Adrenal gland (tissue), 12 donors: Measurements from ENCODE around the gene HSF4. TPM values are rescaled to one million over a fixed set of nuclear protein-coding genes. Genes with fewer than 3 reads are reported as not detected.

Experiments
- DNase-seq, 7 donors: peaks; one replicate each; pipeline ENCODE4 v3.0.0-alpha.2; 2019 to 2020
- H3K27ac ChIP-seq, 5 donors: fragments of 200-600 bp; sonication (generic) in 4 of 5; 1 replicate in 3 of 5; 2 replicates in 2 of 5; pipeline versions ENCODE4 v1.5.1 to v1.8.0; 2016 to 2020; ENCODE audit warnings: mild to moderate bottlenecking in 1 of 5
- H3K27me3 ChIP-seq: fragments of 200-600 bp; 2 replicates; pipeline ENCODE4 v1.8.0; 2021
- H3K36me3 ChIP-seq, 2 donors: fragments of 200-600 bp; replicated peaks in 1 of 2; 1 replicate in 1 of 2; 2 replicates in 1 of 2; pipeline versions ENCODE4 v1.5.1 to v1.8.0; 2018 to 2022
- H3K4me1 ChIP-seq, 2 donors: fragments of 200-600 bp; replicated peaks in 1 of 2; 1 replicate in 1 of 2; 2 replicates in 1 of 2; pipeline versions ENCODE4 v1.5.1 to v1.8.0; 2018 to 2021
- H3K4me3 ChIP-seq, 4 donors: fragments of 200-600 bp; sonication (generic) in 3 of 4; one replicate each; pipeline ENCODE4 v1.5.1; 2016 to 2018
- H3K9me3 ChIP-seq, 3 donors: fragments of 200-600 bp; sonication (generic) in 1 of 3; replicated peaks in 1 of 3; 1 replicate in 2 of 3; 2 replicates in 1 of 3; pipeline versions ENCODE4 v1.5.1 to v1.8.0; 2016 to 2021
- CTCF ChIP-seq, 6 experiments: fragments of 450-650 bp in 4 of 6; fragments of 200-600 bp in 2 of 6; sonication (generic) in 1 of 6; IDR thresholded peaks; 1 replicate in 5 of 6; 2 replicates in 1 of 6; pipeline versions ENCODE4 v1.5.1 to v1.8.0; 2016 to 2021; ENCODE audit warnings: antibody characterized with exemption in 6 of 6, mild to moderate bottlenecking in 2 of 6, moderate library complexity in 1 of 6
- POLR2A ChIP-seq, 2 donors: fragments of 450-650 bp; IDR thresholded peaks; one replicate each; pipeline ENCODE4 v1.6.1; 2017; ENCODE audit warnings: antibody characterized with exemption in 2 of 2, mild to moderate bottlenecking in 2 of 2, moderate library complexity in 1 of 2
- WGBS, 4 donors: extraction: QIAGEN DNeasy Blood & Tissue Kit in 2 of 4; methylation state at CpG; one replicate each; pipeline versions ENCODE4 v1.1.5 to v1.1.7; 2013 to 2017; 5-methylcytosine and 5-hydroxymethylcytosine counted together
- intact Hi-C, 2 donors: fragments of 100-400 bp; cut with DNase I; formaldehyde crosslinking; loops; one replicate each; pipeline versions ENCODE4 v1.14.1 to v1.15.0; 2022 to 2023
- polyA plus RNA-seq, 3 donors: library from polyadenylated mRNA; stranded (reverse); fragments of 200-250 nt in 2 of 3; fragments of 350-450 nt in 1 of 3; fragmentation: Illumina TruSeq in 1 of 3; extraction: RNeasy Lipid Tissue Mini Kit (QIAGEN cat#74804) in 1 of 3; gene quantifications; one replicate each; pipeline ENCODE4 v1.2.3, GENCODE V29; 2013 to 2014
- total RNA-seq, 9 donors: library from RNA; depleted of rRNA in 4 of 9; stranded (reverse); fragments of >200 nt in 4 of 9; fragments of 120-200 nt in 1 of 9; fragmentation: NEBNext Ultra II Directional in 1 of 9; extraction: Animal tissue kit (Norgen Biotek cat#: 25700) in 1 of 9; gene quantifications; one replicate each; pipeline versions ENCODE4 v1.1.0 to v1.2.4, GENCODE V29; 2013 to 2023
- donor health status: healthy with polysubstance abuse.
- donor health status: Bipolar disorder and iron deficiency.
- donor health status: DM: yes; HTN: yes; CAD: no.
- donor health status: DM: no; HTN: no; CAD: no.
- donor health status: DM: no; HTN: no; CAD: no.
- donor health status: DM: yes; HTN: yes; CAD: no.

The HSF4 gene
- total and polyA plus RNA-seq, 12 donors: 5.9 to 700 (median 49.4) TPM

DNA sequence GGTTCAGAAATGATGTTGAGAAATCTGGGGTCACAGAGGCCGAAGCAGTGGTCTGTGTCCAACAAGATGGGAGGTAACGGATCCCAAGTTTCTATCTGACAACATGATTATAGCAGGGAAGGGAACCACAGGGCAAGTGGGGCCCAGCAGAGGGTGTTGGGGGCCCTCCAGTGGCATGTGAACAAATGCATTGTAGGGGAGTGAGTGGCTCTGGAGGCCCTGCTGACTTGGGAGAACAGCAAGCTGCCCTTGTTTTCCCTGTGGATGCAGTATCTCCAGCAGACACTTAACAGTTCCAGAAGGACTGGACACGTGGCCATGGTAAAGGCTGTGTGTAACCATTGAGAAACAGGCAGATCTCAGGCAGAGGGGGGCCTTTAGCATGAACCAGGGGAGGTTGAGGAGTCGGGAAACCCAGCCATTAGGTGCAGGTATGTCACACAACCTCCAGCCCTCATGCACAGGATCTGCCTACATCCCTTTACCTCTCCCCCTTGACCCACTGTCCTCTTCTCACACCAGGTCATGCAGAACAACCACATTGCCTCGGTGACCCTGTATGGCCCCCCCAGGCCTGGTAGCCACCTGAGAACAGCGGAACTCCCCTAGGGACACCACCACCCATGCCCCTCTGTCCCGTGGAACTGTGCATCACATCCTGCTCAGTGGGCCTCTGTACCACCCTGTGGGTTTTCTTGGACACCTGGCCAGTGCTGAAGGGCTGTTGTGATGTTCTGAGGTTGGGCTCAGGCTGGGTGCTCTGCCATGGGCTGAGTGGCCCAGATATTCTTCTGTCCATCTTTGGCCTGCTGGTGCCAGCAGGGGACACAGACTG lies 17.8 kb upstream of the HSF4 start:
- WGBS, 4 donors: 86 to 91% (median 88%) methylated on average over 5 to 7 of the region's 7 CpGs
- H3K4me1 ChIP-seq: peaks cover 0 to 6% of the 10 kb centered on the region in 2 donors
- no peaks in the 10 kb centered on the region for H3K9me3 ChIP-seq
- H3K36me3 ChIP-seq: peaks cover 0 to 67% of the 10 kb centered on the region in 2 donors
- intact Hi-C loops: loop anchor here in 1 of 2 donors (2.0 kb wide), 1 partner anchor 168 kb away; no protein-coding TSS in a partner anchor
- no peak overlapping the region for H3K4me3 ChIP-seq
- TF ChIP-seq POLR2A (IDR thresholded peaks at IDR 0.05) (no peak), CTCF (IDR thresholded peaks at IDR 0.05) (no peak)
- H3K27me3 ChIP-seq: no peaks in the 10 kb centered on the region
- no peak overlapping the region for H3K27ac ChIP-seq
- DNase-seq: no peak

DNA sequence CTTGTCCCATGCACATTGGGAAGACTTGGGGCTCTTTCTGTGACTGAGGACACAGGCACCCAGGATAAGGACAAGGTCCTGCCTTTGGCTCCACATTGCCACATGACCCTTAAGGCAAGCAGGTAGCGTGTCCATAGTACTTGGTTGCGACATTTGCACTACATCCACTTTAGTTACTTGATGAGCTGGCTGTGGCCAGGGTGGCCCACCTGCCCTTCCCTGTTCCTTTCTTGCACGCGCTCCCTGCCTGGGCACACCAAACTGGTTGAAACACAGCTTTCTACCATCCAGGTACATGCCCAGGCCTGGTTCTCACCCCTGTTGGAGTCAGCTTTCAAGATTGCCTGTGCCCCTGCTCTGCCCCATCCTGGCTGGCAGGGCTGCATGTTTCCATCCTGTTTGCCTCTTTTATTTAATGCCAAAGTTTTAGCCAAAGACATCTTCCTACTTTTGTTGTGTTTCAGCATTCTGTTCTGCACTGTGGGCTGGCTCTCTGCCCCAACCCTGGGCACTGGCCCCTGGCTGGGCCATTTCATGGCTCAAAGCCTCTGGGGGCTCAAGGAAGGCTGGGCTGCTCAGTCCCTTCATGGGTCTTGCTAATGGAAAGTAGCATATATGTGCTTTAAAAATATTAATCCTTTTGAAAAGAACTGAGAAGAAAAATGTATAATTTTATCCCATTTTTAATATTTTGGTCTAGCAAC lies 17.0 kb upstream of the HSF4 start:
- peaks cover 0 to 59% of the 10 kb centered on the region in 2 donors for H3K36me3 ChIP-seq
- no peak for TF ChIP-seq CTCF (IDR thresholded peaks at IDR 0.05)
- TF ChIP-seq POLR2A (IDR thresholded peaks at IDR 0.05): no peak
- peaks cover 0 to 6% of the 10 kb centered on the region in 2 donors for H3K4me1 ChIP-seq
- DNase-seq: no peak
- intact Hi-C loops: loop anchor here in 1 of 2 donors (2.0 kb wide), 1 partner anchor 169 kb away; no protein-coding TSS in a partner anchor
- H3K4me3 ChIP-seq: no peak overlapping the region
- 87 to 98% (median 94%) methylated on average over 3 to 4 of the region's 4 CpGs for WGBS, 4 donors
- no peaks in the 10 kb centered on the region for H3K27me3 ChIP-seq
- no peak overlapping the region for H3K27ac ChIP-seq
- H3K9me3 ChIP-seq: no peaks in the 10 kb centered on the region

GRCh38 chr16:67148221-67148620 lies 16.3 kb upstream of the HSF4 start:
- intact Hi-C loops: no loop called here
- TF ChIP-seq CTCF (IDR thresholded peaks at IDR 0.05) (no peak), POLR2A (IDR thresholded peaks at IDR 0.05) (no peak)
- no peak overlapping the region for H3K27ac ChIP-seq
- peaks cover 0 to 6% of the 10 kb centered on the region in 2 donors for H3K4me1 ChIP-seq
- no peaks in the 10 kb centered on the region for H3K9me3 ChIP-seq
- H3K27me3 ChIP-seq: no peaks in the 10 kb centered on the region
- DNase-seq: no peak
- peaks cover 0 to 53% of the 10 kb centered on the region in 2 donors for H3K36me3 ChIP-seq
- H3K4me3 ChIP-seq: no peak overlapping the region
- 88 to 96% (median 91%) methylated on average over 2 of the region's 2 CpGs for WGBS, 4 donors

DNA sequence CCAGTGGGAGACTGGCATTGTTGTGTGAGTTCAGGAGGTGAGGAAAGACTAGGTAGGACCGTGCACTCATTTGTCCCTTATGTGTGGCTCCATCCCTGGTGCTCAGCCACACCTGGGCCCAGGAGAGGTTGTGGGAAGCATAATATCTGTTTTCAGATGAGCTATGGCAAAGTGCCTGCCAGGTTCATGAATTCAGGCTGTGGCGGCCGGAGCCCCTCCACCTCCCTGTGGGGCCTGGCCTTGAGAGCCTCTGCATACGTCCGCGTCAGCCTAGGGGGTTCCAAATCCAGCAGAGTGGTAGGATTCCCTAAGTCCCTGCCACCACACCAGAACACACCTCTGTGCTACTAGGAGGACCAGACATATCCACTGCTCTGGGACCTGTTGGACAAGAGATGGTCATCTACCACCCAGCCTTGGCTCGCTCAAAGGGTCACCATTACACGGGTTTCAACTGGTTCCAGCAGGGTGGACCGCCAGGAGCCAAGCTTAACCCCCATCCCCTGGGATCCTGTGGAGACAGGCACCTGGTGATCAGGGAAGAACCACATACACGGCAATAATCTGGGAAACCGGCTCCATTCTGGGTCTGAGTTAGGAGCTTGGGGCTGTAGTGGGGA lies 15.8 kb upstream of the HSF4 start:
- TF ChIP-seq POLR2A (IDR thresholded peaks at IDR 0.05): no peak
- TF ChIP-seq CTCF (IDR thresholded peaks at IDR 0.05): no peak
- Histone ChIP-seq H3K4me3 (no peak overlapping the region), H3K36me3 (peaks cover 0 to 47% of the 10 kb centered on the region in 2 donors), H3K4me1 (peaks cover 0 to 6% of the 10 kb centered on the region in 2 donors), H3K27ac (no peak overlapping the region), H3K9me3 (no peaks in the 10 kb centered on the region), H3K27me3 (no peaks in the 10 kb centered on the region)
- 83 to 93% (median 90%) methylated on average over 6 to 11 of the region's 11 CpGs for WGBS, 4 donors
- no peak for DNase-seq
- intact Hi-C loops: no loop called here
